Natural killer cell (primary cell): ENCODE measurements around the gene MEIOSIN. TPM values are rescaled to one million over a fixed set of nuclear protein-coding genes. Genes with fewer than 3 reads are reported as not detected.

Experiments
- ATAC-seq, 3 donors: fragments of 150-1000 bp in 2 of 3; fragments of 200-7000 bp in 1 of 3; cut with Tn5 transposase; 1 replicate in 1 of 3; 2 replicates in 2 of 3; pipeline ENCODE4 v1.10.0; 2021; ENCODE audit warnings: mild to moderate bottlenecking in 2 of 3, moderate library complexity in 2 of 3
- DNase-seq, 2 donors: peaks; one replicate each; pipeline versions ENCODE4 v3.0.0 to v3.0.0-alpha.2; 2013 to 2021; ENCODE audit warnings: mixed read lengths in 1 of 2
- H3K27ac ChIP-seq: one replicate; pipeline ENCODE4 v1.5.1; 2013; ENCODE audit warnings: mild to moderate bottlenecking, low read length
- H3K27me3 ChIP-seq: one replicate; pipeline ENCODE4 v1.6.1; 2013; ENCODE audit warnings: low read length; ENCODE audit not compliant: control insufficient read depth, insufficient read depth
- H3K36me3 ChIP-seq: one replicate; pipeline ENCODE4 v1.6.1; 2013; ENCODE audit warnings: low read length; ENCODE audit not compliant: control insufficient read depth, insufficient read depth
- H3K4me1 ChIP-seq: one replicate; pipeline ENCODE4 v1.6.1; 2013; ENCODE audit warnings: low read length; ENCODE audit not compliant: control insufficient read depth, insufficient read depth
- H3K4me3 ChIP-seq: one replicate; pipeline ENCODE4 v1.5.1; 2013; ENCODE audit warnings: low read length
- H3K9me3 ChIP-seq: one replicate; pipeline ENCODE4 v1.6.1; 2013; ENCODE audit warnings: low read length; ENCODE audit not compliant: control insufficient read depth, insufficient read depth
- H3K27ac Mint-ChIP-seq, 2 donors: one replicate each; pipeline ENCODE4 v1.8.0; 2022; ENCODE audit warnings: mild to moderate bottlenecking in 2 of 2, mixed read lengths in 2 of 2, moderate library complexity in 1 of 2
- H3K27me3 Mint-ChIP-seq, 2 donors: one replicate each; pipeline ENCODE4 v1.8.0; 2022; ENCODE audit warnings: low read depth in 2 of 2, mixed read lengths in 2 of 2
- H3K36me3 Mint-ChIP-seq: one replicate; pipeline ENCODE4 v1.8.0; 2022; ENCODE audit warnings: mixed read lengths
- H3K4me1 Mint-ChIP-seq, 2 donors: one replicate each; pipeline ENCODE4 v1.8.0; 2022; ENCODE audit warnings: mixed read lengths in 2 of 2
- H3K4me3 Mint-ChIP-seq: one replicate; pipeline ENCODE4 v1.8.0; 2022; ENCODE audit warnings: mild to moderate bottlenecking, moderate library complexity, mixed read lengths
- H3K9me3 Mint-ChIP-seq, 2 donors: one replicate each; pipeline ENCODE4 v1.8.0; 2022; ENCODE audit warnings: mixed read lengths in 2 of 2
- WGBS: methylation state at CpG from one replicate; pipeline ENCODE4 v1.1.7; 2013; ENCODE audit warnings: missing lambda C conversion rate; ENCODE audit not compliant: insufficient coverage; 5-methylcytosine and 5-hydroxymethylcytosine counted together
- intact Hi-C: fragments of 100-400 bp; cut with micrococcal nuclease; formaldehyde crosslinking; loops from one replicate; pipeline ENCODE4 v1.14.2; 2022
- total RNA-seq, 4 donors: library from RNA; stranded (reverse); fragments of 120-200 nt in 1 of 4; gene quantifications; one replicate each; pipeline versions ENCODE4 v1.2.3 to v1.2.4, GENCODE V29; 2013 to 2022
- TF ChIP-seq, protein P1 (sequence below): fragments of 200-600 bp; IDR thresholded peaks from one replicate; pipeline ENCODE4 v1.8.0; 2022; ENCODE audit warnings: antibody characterized with exemption

The MEIOSIN gene
- total RNA-seq, 3 donors from 2014 or later (not counting 1 experiment from before 2014, with no cell fraction given) = not detected

- DNase-seq (peak; percentile 93 to 99), ATAC-seq (peak; percentile 81 to 95 (median 86))
- Histone ChIP-seq H3K36me3 (peaks cover 16% of the 10 kb centered on the region), H3K4me1 (peaks cover 22% of the 10 kb centered on the region), H3K9me3 (no peaks in the 10 kb centered on the region), H3K4me3 (peak within 1 kb of the TSS; percentile 60), H3K27me3 (no peaks in the 10 kb centered on the region), H3K27ac (peak within 1 kb of the TSS; percentile 95)
- under 1% methylated on average over 70 of the region's 70 CpGs for WGBS
- Mint-ChIP-seq H3K27ac (peak within 1 kb of the TSS; percentile 91 to 95), H3K36me3 (no peaks in the 10 kb centered on the region), H3K4me3 (peak within 1 kb of the TSS; percentile 98), H3K27me3 (no peaks in the 10 kb centered on the region), H3K4me1 (peaks cover 17 to 24% of the 10 kb centered on the region in 2 donors), H3K9me3 (no peaks in the 10 kb centered on the region)
- intact Hi-C loops = loop anchor here (1.0 to 5.0 kb wide), 7 partner anchors 25 to 270 kb away; partner anchors contain the start of genes ERCC1, FBXO46 and OPA3
- TF ChIP-seq, protein P1, sequence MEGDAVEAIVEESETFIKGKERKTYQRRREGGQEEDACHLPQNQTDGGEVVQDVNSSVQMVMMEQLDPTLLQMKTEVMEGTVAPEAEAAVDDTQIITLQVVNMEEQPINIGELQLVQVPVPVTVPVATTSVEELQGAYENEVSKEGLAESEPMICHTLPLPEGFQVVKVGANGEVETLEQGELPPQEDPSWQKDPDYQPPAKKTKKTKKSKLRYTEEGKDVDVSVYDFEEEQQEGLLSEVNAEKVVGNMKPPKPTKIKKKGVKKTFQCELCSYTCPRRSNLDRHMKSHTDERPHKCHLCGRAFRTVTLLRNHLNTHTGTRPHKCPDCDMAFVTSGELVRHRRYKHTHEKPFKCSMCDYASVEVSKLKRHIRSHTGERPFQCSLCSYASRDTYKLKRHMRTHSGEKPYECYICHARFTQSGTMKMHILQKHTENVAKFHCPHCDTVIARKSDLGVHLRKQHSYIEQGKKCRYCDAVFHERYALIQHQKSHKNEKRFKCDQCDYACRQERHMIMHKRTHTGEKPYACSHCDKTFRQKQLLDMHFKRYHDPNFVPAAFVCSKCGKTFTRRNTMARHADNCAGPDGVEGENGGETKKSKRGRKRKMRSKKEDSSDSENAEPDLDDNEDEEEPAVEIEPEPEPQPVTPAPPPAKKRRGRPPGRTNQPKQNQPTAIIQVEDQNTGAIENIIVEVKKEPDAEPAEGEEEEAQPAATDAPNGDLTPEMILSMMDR = no peak
These were observed 40.8 kb upstream of the MEIOSIN start, which contains the start of gene QPCTL for GRCh38 chr19:45692187-45693105. QPCTL (plus strand) TSS chr19:45692666; CDS start chr19:45692704, 38 bp downstream.

DNA sequence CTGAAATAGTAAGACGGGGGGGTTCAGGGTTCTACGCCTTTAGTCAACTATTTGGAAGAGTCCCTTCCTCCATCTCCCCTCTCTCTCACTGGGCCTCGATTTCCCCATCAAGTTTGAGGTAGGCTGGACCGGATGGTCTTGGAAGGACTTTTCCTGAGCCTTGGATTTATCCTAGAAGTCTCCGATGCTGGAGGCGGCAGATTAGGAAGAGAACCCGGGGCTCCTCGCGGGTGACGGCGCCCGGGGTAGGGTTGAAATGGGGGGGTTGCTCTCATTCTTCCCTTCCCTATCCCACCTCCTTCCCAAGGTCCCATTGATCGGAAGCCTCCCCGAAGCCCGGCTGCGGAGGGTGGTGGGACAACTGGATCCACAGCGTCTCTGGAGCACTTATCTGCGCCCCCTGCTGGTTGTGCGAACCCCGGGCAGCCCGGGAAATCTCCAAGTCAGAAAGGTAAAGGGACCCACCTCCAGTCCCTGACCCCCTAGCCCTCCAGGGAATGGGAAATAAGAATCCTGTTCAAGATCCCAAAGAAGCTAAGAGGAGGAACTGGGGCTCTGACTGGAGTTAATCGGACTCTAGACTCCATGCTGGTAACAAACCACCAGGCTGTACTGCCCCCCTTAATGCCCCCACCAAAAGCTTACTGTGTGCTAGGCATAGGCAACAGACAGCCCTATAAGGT lies 40.0 kb upstream of the MEIOSIN start:
- ATAC-seq (no peak), DNase-seq (peak; percentile 71 to 84)
- Mint-ChIP-seq H3K36me3 (no peaks in the 10 kb centered on the region), H3K27me3 (no peaks in the 10 kb centered on the region), H3K4me1 (peaks cover 17 to 27% of the 10 kb centered on the region in 2 donors), H3K27ac (peak overlapping the region; percentile 91 to 95), H3K4me3 (peak overlapping the region; percentile 98), H3K9me3 (no peaks in the 10 kb centered on the region)
- H3K4me1 ChIP-seq = peaks cover 22% of the 10 kb centered on the region
- WGBS = 1% methylated on average over 15 of the region's 22 CpGs
- H3K9me3 ChIP-seq = no peaks in the 10 kb centered on the region
- TF ChIP-seq, protein P1 = peak; percentile 84
- peak overlapping the region; percentile 60 for H3K4me3 ChIP-seq
- H3K36me3 ChIP-seq = peaks cover 8% of the 10 kb centered on the region
- peak overlapping the region; percentile 95 for H3K27ac ChIP-seq
- intact Hi-C loops = loop anchor here (2.0 to 5.0 kb wide), 2 partner anchors 38 to 271 kb away; partner anchors contain the start of genes ERCC1 and FBXO46
- H3K27me3 ChIP-seq = no peaks in the 10 kb centered on the region

DNA sequence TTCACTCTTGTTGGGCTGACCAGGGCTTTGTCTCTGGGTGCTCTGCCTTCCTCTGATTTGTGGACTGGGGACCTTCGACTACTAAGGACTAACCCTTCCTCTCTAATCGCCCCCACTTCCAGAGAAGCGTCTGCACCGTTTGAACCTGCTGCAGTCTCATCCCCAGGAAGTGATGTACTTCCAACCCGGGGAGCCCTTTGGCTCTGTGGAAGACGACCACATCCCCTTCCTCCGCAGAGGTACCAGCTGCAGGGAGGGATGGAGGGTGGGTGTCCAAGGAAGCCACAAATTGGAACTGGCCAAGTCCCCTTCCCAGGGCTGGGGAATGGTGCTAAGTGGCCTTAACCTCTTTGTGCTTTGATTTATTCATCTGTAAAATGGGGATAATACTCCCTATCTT lies 31.6 kb upstream of the MEIOSIN start:
- DNase-seq = no peak
- ATAC-seq = no peak
- no peaks in the 10 kb centered on the region for H3K4me1 ChIP-seq
- 32% methylated on average over 7 of the region's 7 CpGs for WGBS
- H3K36me3 ChIP-seq = peaks cover 7% of the 10 kb centered on the region
- Mint-ChIP-seq H3K9me3 (no peaks in the 10 kb centered on the region), H3K27me3 (no peaks in the 10 kb centered on the region), H3K27ac (no peak overlapping the region), H3K4me1 (peaks cover 0 to 5% of the 10 kb centered on the region in 2 donors), H3K4me3 (no peak overlapping the region), H3K36me3 (no peaks in the 10 kb centered on the region)
- intact Hi-C loops = no loop called here
- TF ChIP-seq, protein P1 = no peak
- H3K27ac ChIP-seq = no peak overlapping the region
- H3K27me3 ChIP-seq = no peaks in the 10 kb centered on the region
- no peak overlapping the region for H3K4me3 ChIP-seq
- H3K9me3 ChIP-seq = no peaks in the 10 kb centered on the region
